Renal cortical epithelial cell (primary cell): Measurements from ENCODE around the gene APC2. TPM values are rescaled to one million over a fixed set of nuclear protein-coding genes. Genes with fewer than 3 reads are reported as not detected.
A peak's percentile ranks its signal among the peaks of the same experiment; 100 is the strongest.
"Not testable (repeated sequence)": the region's sequence is repeated elsewhere in the genome, so short reads cannot be mapped to it uniquely, and the experiment has no call there.

ENCODE experiments used
- DNase-seq: peaks from one replicate; pipeline ENCODE4 v3.0.0-alpha.2; 2011; ENCODE audit warnings: low read depth
- total RNA-seq: library from RNA; depleted of rRNA; stranded (reverse); fragments of >200 nt; gene quantifications from 2 replicates; pipeline ENCODE4 v1.2.3, GENCODE V29; 2014

APC2 gene
- total RNA-seq, 1 donor from 2014 or later, result 0.05 TPM

DNA sequence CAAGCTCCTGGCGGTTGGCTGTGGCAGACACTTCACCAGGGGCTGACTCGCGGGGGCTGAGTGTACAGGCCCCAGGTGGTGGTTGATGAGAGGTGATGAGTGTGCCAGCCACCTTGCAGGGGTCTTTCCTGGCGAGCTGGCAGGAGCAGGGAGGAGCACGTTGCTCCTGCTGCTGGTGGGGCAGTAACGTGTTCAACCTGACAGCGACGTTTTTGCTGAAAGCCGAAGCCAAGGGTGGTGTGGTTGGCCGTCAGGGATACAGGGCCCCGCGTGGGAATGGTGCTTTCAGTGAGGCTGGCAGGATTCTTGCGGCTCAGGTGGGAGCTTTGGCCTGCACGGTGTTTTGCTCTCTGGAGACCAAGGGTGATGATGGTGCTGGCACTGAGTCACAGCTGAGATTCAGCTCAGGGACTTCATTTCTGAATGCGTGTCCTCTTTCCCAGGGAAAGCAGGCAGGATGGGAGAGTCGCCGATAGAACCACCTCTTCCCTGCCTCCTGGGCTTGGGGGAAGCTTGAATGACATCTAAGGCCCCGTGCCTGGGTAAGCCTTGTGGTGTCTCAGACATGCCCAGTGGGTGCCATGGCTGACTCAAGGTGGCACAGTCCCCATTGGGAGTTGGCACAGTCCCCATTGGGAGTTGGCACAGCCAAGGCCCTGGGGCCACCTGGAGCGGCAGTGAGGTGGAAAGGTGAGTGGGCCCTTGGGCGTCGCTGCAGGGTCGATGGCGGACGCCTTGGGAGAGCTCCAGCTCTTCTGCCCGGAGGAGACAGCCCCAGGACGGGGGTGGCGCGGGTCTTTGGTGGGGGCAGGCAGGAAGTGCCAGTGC lies 33.7 kb upstream of the APC2 start:
- peak; percentile 61 for DNase-seq

DNA sequence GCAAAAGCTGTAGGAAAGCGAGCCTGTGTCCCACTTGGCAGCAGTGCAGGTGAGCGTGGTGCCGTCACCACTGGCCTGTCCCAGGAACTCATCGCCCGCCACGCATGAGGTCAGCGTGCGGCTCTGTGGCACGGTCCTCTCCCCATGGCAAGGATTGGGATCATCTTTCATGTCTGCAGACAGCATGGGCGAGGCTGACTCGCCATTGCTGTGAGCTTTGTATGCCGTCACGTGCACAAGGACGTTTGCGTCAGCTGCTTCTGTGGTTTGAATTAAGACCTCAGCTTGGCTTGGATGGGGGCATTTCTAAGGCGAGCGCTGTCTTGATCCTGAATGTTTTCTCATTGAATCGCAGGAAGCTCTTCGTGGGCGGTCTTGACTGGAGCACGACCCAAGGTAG lies 32.8 kb upstream of the APC2 start:
- DNase-seq, result no peak

DNA sequence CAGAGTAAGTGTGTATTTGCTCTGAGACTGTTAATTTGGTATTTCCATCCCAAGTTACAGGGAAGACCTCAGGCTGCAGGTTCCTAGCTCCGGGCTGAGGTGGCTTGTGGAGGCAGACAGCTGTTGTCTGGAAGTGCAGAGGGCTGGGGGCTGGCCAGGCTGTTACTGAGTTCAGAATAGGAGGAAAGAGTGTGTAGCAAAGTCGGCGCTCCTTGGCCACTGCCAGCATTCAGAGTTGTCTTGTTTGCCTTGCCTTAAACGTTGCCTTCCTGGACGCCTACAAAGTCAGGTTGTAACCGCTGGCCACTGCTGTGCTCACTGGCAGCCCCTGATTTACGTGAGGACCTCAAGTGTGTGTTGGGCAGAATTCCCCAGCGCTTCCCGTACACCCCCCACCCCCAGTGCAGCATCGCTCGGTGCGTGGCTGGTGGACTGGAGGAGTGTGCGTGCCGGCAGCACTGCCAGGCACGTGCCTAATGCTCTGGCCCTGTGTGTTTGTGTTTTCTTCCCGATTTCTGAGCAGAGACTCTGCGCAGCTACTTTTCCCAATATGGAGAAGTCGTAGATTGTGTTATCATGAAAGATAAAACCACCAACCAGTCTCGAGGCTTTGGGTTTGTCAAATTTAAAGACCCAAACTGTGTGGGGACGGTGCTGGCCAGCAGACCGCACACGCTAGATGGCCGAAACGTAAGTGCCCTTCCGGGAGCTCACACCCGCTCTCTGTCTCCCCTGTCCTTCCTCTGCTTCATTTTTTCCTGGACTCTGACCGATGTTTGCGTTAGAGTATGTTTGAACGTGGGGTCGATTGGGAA lies 32.0 kb upstream of the APC2 start:
- DNase-seq, result no peak

DNA sequence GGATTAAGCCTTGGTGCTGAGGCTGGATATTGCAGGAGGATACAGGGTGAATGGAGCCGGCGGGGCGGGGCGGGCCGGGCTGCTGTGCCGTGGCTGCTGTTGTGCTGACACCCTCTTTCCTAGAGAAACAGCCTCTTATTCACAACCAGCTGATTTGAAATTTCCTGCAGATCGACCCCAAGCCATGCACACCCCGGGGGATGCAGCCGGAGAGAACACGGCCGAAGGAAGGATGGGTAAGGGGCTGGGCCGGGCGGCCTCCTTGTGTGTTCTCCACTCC lies 31.5 kb upstream of the APC2 start:
- no peak for DNase-seq

DNA sequence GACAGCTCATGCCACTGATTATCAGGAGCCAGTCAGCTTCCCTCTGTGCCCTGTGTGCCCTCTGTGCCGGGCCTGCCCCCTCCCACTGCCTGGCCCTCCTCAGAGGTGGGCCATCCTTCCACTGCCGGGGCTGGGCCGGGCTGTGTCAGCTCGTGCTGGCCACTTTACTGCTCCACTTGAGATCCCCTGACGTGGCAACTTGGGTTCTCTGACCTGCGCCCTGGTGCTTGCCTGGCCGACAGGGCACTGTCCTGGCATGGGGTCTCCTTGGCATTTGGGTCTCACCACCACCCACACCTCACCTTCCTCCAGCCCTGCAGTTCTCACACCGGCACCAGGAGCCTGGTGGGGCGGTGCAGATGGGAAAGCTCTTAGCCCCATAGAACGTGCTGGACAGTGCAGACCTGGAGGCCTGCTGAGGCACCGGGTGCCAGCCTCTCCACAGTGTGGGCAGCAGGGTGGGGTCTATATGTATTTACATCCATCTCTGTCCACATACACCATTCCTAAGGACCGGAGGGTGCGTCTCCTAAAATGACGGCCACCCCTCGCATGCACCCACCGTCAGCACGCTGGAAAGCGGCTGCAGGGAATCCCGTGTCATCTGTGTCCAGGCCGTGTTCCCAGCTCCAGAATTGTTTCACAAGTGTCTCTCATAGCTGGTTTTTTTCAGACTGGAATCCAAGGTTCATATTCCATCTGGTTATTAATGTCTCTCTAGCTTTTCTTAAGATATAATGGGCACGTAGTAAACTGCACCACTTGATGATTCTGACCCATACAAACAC lies 30.8 kb upstream of the APC2 start:
- DNase-seq, result no peak

DNA sequence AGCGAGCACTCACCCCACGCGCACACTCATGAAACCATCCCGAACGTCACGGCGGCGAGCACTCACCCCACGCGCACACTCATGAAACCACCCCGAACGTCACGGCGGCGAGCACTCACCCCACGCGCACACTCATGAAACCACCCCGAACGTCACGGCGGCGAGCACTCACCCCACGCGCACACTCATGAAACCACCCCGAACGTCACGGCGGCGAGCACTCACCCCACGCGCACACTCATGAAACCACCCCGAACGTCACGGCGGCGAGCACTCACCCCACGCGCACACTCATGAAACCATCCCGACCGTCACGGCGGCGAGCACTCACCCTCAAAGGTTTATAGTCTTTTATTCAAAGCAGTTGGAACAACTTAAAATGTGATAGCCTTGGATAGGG lies 29.8 kb upstream of the APC2 start:
- not testable (repeated sequence) for DNase-seq

DNA sequence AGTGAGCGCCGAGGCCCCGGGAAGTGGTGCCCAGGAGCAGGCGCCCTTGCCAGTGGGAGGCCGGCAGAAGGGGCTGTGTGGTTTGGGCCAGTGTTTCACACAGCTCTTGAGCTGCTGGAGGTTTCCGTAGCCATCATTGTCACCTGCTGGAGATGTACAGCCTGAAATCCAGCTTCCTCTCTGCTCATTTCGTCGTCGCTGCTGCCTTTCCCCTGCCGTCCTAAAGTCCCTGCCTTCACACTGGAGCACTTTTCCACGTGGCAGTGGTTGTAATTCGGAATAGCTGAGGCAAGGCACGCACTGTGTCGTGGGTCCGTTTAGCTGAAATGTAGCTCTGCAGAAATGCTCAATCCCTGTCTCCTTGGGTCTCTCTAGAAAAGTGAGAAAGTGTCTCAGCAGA lies 29.3 kb upstream of the APC2 start:
- DNase-seq, result no peak

DNA sequence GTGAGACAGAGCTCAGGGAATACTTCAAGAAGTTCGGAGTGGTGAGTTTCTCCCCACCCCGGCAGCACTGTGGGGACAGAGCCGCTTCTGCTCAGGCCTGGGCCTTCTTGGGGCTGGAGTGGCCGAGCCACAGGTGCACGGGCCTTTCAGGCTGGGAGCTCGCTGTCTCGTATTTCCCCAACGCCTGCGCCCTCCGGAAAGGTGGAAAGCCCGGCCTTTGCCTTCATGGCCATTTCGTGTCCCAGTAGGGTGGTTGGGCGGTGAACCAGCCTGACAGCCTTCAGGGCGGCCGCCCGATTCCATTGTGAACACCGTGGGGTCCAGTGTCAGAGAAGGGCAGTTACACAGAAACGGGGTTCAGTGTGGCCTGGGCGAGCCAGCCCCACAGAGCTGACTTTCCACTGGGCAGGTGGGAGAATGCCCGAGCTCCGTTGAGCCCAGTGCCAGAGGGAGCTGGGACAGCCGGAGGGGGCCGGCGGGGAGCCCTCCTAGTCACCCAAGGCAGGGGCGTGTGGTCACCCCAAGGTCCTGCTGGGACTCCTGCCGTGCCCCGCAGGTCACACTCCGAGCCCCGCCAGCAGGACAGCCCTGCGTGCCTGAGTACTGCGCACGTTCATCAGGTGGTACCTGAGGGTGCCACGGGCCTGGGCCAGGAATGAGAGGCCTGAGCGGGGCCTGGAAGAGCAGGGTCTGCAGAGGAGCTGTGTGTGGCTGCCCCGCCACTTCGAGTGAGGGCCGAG lies 28.5 kb upstream of the APC2 start:
- no peak for DNase-seq

DNA sequence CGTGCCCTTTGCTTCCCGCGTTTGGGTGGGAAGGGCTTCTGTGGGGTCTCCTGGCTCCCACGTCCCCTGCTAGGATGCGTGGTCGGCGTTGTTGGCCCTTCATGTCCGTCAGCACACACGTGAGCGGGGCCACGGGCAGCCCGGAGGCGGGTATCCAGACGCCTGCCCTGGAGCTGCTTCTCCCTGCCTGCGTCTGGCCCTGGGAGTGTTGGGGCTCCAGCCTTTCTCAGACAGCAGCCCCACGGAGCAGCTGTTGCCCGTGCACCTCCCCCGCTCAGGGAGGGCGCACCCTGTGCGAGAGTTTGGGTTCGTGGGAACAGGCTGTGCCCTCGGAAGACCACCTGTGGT lies 28.0 kb upstream of the APC2 start:
- no peak for DNase-seq

DNA sequence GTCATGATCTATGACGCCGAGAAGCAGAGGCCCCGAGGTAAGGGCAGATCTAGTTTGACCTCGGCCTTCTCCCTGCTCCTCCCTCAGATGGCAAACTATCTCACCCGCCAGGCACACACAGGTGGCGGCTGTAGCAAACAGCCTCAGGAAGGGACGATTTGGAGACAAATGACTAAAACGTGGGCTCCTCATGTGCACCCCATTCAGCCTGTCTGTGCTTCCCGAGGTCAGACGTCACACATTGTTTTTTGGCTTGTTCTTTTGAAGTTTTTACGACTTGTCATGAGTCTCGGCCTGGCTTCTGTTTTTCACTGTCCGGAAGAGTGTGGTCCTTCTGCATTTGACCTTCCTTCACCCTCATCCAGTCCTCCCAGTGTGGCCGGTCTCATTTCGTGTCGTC lies 27.6 kb upstream of the APC2 start:
- no peak for DNase-seq

DNA sequence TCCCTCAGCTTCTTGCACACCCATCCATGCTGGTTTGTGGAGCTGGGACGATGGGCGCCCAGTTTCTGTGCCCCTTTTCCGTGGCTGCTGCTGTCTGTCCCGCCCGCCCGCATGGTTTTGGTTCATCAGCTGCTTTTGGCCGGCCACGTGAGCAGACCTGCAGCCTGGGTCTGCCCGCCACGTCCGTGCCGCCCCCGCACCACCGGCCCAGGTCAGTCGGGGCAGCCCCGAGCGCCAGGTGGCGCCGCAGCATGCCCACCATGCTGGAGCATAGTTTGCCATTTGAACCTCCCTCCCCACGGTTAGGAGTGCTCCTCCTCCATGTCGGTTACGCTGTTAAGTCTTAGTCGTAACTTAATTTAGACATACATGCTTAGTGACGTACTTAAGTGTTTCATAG lies 27.0 kb upstream of the APC2 start:
- no peak for DNase-seq

DNA sequence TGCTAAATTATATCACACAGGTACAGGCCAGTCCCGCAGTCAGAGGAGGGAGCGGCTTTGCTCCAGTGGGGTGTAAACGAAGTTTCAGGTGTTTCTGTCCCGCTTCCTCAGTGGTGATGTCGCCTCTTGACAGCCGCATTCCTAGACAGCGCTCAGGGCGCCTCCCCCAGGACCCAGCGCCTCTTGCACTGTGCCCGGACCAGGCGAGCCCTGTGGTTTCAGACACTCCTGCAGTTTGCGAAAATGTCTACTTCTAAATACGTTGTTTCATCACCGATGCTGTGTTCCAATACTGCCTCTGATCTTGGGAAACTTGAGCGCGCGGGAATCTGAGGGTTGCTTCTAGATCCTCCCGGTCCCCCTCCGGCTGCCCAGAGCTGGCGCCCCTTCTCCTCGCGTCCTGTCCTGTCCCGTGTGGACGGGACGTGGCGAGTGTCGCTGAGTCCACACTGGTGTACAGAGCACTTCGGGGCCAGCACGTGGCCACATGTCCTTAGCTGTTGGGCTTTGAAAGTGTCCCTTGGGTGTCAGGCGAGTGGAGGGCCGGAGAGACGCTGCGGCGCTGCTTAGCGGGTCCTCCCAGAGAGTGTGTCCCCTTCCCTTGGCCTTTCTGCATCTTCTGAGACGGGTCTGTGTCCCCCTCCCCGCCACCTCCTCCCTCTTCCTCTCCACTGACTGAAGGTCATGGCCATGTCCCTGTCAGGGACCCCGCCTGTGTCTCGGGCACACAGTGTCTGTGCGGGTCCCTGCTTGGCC lies 26.3 kb upstream of the APC2 start:
- DNase-seq, result no peak

DNA sequence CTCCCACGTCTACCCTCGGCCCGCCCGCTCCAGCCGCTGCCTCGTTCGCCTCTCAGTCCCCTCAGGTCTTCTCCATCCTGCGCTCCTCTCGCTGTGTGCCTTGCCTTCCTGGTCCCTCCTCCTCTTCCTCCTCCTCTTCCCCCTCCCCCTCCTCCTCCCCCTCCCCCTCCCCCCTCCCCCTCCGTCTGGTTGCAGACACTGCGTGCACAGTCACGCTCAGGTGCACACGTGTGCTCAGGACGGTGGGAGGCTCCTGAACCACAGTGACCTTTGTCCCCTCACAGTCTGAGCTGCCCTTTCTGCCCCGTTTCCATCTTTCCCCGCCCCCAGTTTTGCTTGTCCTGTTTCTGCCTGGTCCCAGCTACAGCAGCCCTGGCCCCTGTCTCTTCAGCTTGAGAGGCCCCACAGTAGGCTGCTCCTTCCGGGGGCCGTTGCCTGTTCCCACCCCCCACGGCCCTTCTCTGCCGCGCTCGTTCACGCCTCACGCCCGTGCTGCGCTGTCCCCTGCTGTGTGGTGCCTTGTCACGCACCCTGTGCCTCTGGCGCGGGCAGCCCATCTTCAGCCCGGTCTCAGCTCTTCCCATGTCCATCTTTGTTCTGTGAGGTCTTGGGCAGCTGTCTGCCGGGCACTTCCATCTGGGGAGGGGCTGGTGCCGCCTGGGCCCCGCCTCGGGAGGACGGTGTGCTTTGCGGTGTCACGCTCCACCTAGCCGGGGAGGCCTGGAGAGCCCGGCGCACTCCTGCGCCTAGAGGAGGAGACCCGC lies 25.5 kb upstream of the APC2 start:
- no peak for DNase-seq

DNA sequence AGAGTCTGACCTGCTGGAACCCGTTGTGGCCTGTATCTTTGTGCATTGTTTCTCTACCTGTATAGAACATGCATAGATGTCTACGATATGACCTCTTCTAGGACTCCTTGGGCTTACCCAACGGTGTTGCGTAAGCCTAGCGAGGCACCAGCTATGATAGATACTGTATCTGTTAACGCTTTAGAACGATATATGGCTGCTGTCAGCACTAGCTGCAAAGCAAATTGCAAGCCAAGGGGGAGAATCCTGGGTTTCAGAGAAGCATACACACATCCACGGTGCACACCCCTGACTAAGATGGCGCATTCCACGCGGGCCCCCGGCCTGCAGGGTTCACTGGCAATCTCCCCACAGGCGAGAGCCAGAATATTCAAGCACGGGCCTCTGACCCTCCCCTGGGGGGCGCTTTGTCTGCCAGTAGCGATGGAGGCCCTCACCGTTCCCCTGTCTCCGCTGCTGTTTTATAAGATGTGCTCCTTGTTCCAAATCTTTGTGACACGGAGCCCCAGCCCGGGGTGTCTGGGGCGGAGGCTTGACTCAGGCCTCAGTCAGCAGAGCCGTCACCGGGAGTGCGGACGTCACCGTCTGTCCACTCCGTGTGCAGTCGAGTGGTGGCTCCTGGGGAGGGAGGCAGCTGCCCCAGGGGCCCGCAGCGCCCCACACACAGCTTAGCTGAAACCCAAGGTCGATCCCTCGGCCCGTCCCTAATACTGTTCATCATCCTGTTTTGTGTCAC lies 24.7 kb upstream of the APC2 start:
- DNase-seq, result no peak

DNA sequence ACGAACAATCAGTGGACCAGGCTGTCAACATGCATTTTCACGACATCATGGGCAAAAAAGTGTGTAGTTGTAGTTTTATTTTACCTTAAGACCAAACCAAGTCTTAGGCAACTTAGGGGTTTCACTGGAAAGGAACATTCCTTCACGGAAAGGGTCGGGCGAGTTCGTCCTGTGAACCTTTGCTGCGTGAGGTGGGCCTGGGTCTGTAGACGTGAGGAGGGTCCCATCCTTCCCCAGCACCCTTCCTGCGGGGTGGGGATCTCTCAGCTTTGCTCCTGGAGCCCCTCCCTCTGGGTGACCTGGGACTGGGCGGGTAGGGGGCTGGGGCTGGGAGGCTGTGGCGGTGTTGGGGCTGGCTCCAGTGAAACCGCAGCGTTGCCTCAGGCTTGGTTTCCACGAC lies 24.0 kb upstream of the APC2 start:
- DNase-seq, result no peak

DNA sequence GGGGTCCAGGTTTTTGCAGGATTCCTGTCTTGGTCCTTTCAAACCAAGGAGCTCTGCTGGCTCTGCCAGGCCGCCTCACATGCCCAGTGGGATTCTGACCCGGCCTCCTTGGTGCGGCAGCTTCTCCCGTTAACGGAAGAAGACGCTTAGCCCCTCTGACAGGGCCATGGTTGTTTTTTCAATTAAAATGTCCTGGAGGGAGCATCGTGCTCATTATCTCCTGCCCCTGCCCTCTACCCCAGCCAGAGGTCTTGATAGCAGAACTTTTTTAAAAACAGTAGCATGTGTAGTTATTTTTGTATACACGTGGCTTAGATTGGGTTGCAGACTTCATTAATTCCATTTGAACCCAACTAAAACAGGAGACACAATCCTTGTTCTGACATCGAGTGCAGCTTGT lies 23.2 kb upstream of the APC2 start:
- DNase-seq, result no peak

DNA sequence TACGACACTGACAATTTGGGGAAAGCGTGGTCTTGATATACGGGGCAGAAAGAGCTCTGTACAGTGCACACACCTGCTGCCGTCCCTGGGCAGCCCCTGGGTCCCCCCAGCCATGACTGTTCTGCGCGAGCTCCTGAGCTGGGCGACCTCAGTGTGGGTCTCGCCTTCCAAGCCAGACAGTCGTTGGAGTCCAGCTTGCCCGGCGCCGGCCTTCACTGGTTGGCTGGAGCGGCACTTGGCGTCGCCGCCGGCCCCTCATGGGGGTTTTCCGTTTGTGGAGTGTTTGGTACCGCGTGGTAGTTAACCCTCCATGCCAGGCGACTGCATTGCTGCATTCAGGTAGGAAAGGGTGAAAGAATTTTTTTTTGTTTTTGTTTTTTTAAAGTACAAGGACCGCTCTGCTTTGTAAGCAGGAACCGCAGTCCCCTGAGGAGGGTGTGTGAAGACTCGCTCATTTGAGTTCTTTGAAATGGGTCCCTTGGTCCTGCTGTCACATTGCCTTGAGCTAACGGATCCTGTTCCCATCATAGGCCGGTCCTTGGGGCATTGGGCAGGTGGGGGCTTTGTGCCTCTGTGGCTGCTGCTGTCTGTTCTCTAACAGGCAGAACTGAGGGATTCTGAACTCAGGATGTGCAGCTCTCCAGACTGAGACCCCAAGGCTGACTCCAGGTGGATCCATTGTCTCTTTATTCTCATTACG lies 22.6 kb upstream of the APC2 start:
- no peak for DNase-seq

DNA sequence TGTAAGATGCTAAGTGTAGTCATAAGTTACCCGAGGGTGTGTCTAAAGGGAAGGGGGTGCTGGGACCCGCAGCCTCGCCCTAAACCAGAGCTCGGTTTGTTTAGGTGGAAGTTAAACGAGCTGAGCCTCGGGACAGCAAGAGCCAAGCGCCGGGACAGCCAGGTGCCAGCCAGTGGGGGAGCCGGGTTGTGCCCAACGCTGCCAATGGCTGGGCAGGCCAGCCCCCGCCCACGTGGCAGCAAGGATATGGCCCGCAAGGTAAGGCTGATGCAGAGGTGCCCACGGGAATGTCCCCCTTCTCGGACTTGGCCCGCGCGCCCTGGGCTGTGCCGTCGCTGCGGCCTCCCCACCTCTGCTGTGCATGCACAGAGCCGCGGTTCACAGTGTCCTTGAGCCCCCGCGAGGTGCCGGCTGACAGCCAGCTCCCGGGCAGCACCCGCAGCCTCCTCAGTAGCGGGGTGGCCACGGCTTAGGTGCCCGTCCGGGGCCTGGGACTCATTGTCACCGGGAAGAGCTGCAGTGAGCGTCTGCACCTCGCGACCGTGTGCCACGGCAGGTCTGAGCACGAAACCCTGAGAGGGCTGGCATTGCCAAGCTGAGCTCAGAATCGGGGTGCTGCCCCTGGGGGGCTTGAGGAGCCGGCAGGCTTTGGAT lies 21.1 kb upstream of the APC2 start:
- no peak for DNase-seq

DNA sequence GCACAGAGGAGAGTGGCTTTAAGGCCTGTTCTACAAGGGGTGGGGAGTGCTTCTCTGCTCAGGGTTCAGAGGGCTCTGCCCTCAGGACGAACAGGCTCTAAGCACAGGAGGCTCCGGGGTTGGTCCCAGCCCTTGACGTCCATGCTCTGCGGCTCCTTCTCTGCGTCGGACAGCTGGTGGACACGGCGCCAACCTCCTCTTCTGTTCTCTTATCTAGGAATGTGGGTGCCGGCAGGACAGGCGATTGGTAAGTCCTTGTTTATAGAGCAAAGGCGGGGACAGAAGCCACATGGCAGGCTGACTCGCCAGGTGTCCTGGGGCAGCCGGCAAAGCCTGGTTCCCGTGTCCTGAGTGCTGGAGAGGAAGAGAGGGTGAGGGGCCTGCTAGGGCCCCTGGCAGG lies 20.2 kb upstream of the APC2 start:
- no peak for DNase-seq
